ENCODE measurements around the gene MIR17HG.
"Not testable (repeated sequence)": the region's sequence is repeated elsewhere in the genome, so short reads cannot be mapped to it uniquely, and the experiment has no call there.

Gene MIR17HG

GRCh38 chr13:91313103-91313502 is 34.4 kb upstream of the MIR17HG start:
- Histone ChIP-seq H3K9ac (ENCODE audit: low read depth in 1 of 2, low read length in 2 of 2) (no peak overlapping the region), H3K4me3 (ENCODE audit: low read length in 2 of 2) (no peak overlapping the region), H3K4me1 (ENCODE audit: control insufficient read depth in 2 of 2, insufficient read depth in 2 of 2, low read length in 2 of 2) (peaks cover 0 to 3% of the 10 kb centered on the region in 2 donors), H3K36me3 (ENCODE audit: control insufficient read depth in 2 of 2, insufficient read depth in 2 of 2, low read length in 2 of 2) (no peaks in the 10 kb centered on the region), H3K9me3 (ENCODE audit: control insufficient read depth in 2 of 2, low read length in 2 of 2) (no peaks in the 10 kb centered on the region), H3K27me3 (ENCODE audit: control insufficient read depth in 2 of 2, insufficient read depth in 2 of 2, low read length in 2 of 2) (no peaks in the 10 kb centered on the region), H3K27ac (ENCODE audit: low read depth in 2 of 2, low read length in 2 of 2) (no peak overlapping the region)

- H3K27ac ChIP-seq (ENCODE audit: low read depth in 2 of 2, low read length in 2 of 2), result no peak overlapping the region
- H3K36me3 ChIP-seq (ENCODE audit: control insufficient read depth in 2 of 2, insufficient read depth in 2 of 2, low read length in 2 of 2), result no peaks in the 10 kb centered on the region
- no peaks in the 10 kb centered on the region for H3K9me3 ChIP-seq (ENCODE audit: control insufficient read depth in 2 of 2, low read length in 2 of 2)
- peaks cover 0 to 3% of the 10 kb centered on the region in 2 donors for H3K4me1 ChIP-seq (ENCODE audit: control insufficient read depth in 2 of 2, insufficient read depth in 2 of 2, low read length in 2 of 2)
- H3K27me3 ChIP-seq (ENCODE audit: control insufficient read depth in 2 of 2, insufficient read depth in 2 of 2, low read length in 2 of 2), result no peaks in the 10 kb centered on the region
- no peak overlapping the region for H3K9ac ChIP-seq (ENCODE audit: low read depth in 1 of 2, low read length in 2 of 2)
- H3K4me3 ChIP-seq (ENCODE audit: low read length in 2 of 2), result no peak overlapping the region
These were observed 33.9 kb upstream of the MIR17HG start for GRCh38 chr13:91313581-91313980.

GRCh38 chr13:91314888-91315287 is 32.6 kb upstream of the MIR17HG start:
- Histone ChIP-seq H3K4me1 (ENCODE audit: control insufficient read depth in 2 of 2, insufficient read depth in 2 of 2, low read length in 2 of 2) (peaks cover 0 to 3% of the 10 kb centered on the region in 2 donors), H3K27ac (ENCODE audit: low read depth in 2 of 2, low read length in 2 of 2) (no peak overlapping the region), H3K9me3 (ENCODE audit: control insufficient read depth in 2 of 2, low read length in 2 of 2) (no peaks in the 10 kb centered on the region), H3K4me3 (ENCODE audit: low read length in 2 of 2) (no peak overlapping the region), H3K27me3 (ENCODE audit: control insufficient read depth in 2 of 2, insufficient read depth in 2 of 2, low read length in 2 of 2) (no peaks in the 10 kb centered on the region), H3K9ac (ENCODE audit: low read depth in 1 of 2, low read length in 2 of 2) (no peak overlapping the region), H3K36me3 (ENCODE audit: control insufficient read depth in 2 of 2, insufficient read depth in 2 of 2, low read length in 2 of 2) (no peaks in the 10 kb centered on the region)

- Histone ChIP-seq H3K4me1 (ENCODE audit: control insufficient read depth in 2 of 2, insufficient read depth in 2 of 2, low read length in 2 of 2) (no peaks in the 10 kb centered on the region), H3K27me3 (ENCODE audit: control insufficient read depth in 2 of 2, insufficient read depth in 2 of 2, low read length in 2 of 2) (no peaks in the 10 kb centered on the region), H3K27ac (ENCODE audit: low read depth in 2 of 2, low read length in 2 of 2) (no peak overlapping the region), H3K9ac (ENCODE audit: low read depth in 1 of 2, low read length in 2 of 2) (no peak overlapping the region), H3K9me3 (ENCODE audit: control insufficient read depth in 2 of 2, low read length in 2 of 2) (no peaks in the 10 kb centered on the region), H3K4me3 (ENCODE audit: low read length in 2 of 2) (no peak overlapping the region), H3K36me3 (ENCODE audit: control insufficient read depth in 2 of 2, insufficient read depth in 2 of 2, low read length in 2 of 2) (no peaks in the 10 kb centered on the region)
These were observed 28.6 kb upstream of the MIR17HG start for GRCh38 chr13:91318886-91319285.

- Histone ChIP-seq H3K4me1 (ENCODE audit: control insufficient read depth in 2 of 2, insufficient read depth in 2 of 2, low read length in 2 of 2) (no peaks in the 10 kb centered on the region), H3K9me3 (ENCODE audit: control insufficient read depth in 2 of 2, low read length in 2 of 2) (no peaks in the 10 kb centered on the region), H3K27me3 (ENCODE audit: control insufficient read depth in 2 of 2, insufficient read depth in 2 of 2, low read length in 2 of 2) (no peaks in the 10 kb centered on the region), H3K27ac (ENCODE audit: low read depth in 2 of 2, low read length in 2 of 2) (no peak overlapping the region), H3K4me3 (ENCODE audit: low read length in 2 of 2) (no peak overlapping the region), H3K9ac (ENCODE audit: low read depth in 1 of 2, low read length in 2 of 2) (no peak overlapping the region), H3K36me3 (ENCODE audit: control insufficient read depth in 2 of 2, insufficient read depth in 2 of 2, low read length in 2 of 2) (no peaks in the 10 kb centered on the region)
These were observed 27.5 kb upstream of the MIR17HG start for GRCh38 chr13:91319996-91320395.

- H3K4me1 ChIP-seq (ENCODE audit: control insufficient read depth in 2 of 2, insufficient read depth in 2 of 2, low read length in 2 of 2); H3K36me3 ChIP-seq (ENCODE audit: control insufficient read depth in 2 of 2, insufficient read depth in 2 of 2, low read length in 2 of 2); H3K9me3 ChIP-seq (ENCODE audit: control insufficient read depth in 2 of 2, low read length in 2 of 2); H3K27me3 ChIP-seq (ENCODE audit: control insufficient read depth in 2 of 2, insufficient read depth in 2 of 2, low read length in 2 of 2); H3K27ac ChIP-seq (ENCODE audit: low read depth in 2 of 2, low read length in 2 of 2); H3K9ac ChIP-seq (ENCODE audit: low read depth in 1 of 2, low read length in 2 of 2); H3K4me3 ChIP-seq (ENCODE audit: low read length in 2 of 2): not testable (repeated sequence)
These were observed 26.5 kb upstream of the MIR17HG start for GRCh38 chr13:91320990-91321389.

GRCh38 chr13:91323349-91323748 is 24.1 kb upstream of the MIR17HG start:
- H3K27ac ChIP-seq (ENCODE audit: low read depth in 2 of 2, low read length in 2 of 2), result no peak overlapping the region
- no peaks in the 10 kb centered on the region for H3K36me3 ChIP-seq (ENCODE audit: control insufficient read depth in 2 of 2, insufficient read depth in 2 of 2, low read length in 2 of 2)
- H3K4me1 ChIP-seq (ENCODE audit: control insufficient read depth in 2 of 2, insufficient read depth in 2 of 2, low read length in 2 of 2), result no peaks in the 10 kb centered on the region
- no peak overlapping the region for H3K4me3 ChIP-seq (ENCODE audit: low read length in 2 of 2)
- H3K9ac ChIP-seq (ENCODE audit: low read depth in 1 of 2, low read length in 2 of 2), result no peak overlapping the region
- H3K9me3 ChIP-seq (ENCODE audit: control insufficient read depth in 2 of 2, low read length in 2 of 2), result no peaks in the 10 kb centered on the region
- H3K27me3 ChIP-seq (ENCODE audit: control insufficient read depth in 2 of 2, insufficient read depth in 2 of 2, low read length in 2 of 2), result no peaks in the 10 kb centered on the region

GRCh38 chr13:91326146-91326545 is 21.3 kb upstream of the MIR17HG start:
- no peaks in the 10 kb centered on the region for H3K9me3 ChIP-seq (ENCODE audit: control insufficient read depth in 2 of 2, low read length in 2 of 2)
- H3K4me1 ChIP-seq (ENCODE audit: control insufficient read depth in 2 of 2, insufficient read depth in 2 of 2, low read length in 2 of 2), result no peaks in the 10 kb centered on the region
- H3K4me3 ChIP-seq (ENCODE audit: low read length in 2 of 2), result no peak overlapping the region
- no peaks in the 10 kb centered on the region for H3K36me3 ChIP-seq (ENCODE audit: control insufficient read depth in 2 of 2, insufficient read depth in 2 of 2, low read length in 2 of 2)
- H3K27me3 ChIP-seq (ENCODE audit: control insufficient read depth in 2 of 2, insufficient read depth in 2 of 2, low read length in 2 of 2), result no peaks in the 10 kb centered on the region
- no peak overlapping the region for H3K9ac ChIP-seq (ENCODE audit: low read depth in 1 of 2, low read length in 2 of 2)
- no peak overlapping the region for H3K27ac ChIP-seq (ENCODE audit: low read depth in 2 of 2, low read length in 2 of 2)

GRCh38 chr13:91328726-91329125 is 18.8 kb upstream of the MIR17HG start:
- Histone ChIP-seq H3K9me3 (ENCODE audit: control insufficient read depth in 2 of 2, low read length in 2 of 2) (no peaks in the 10 kb centered on the region), H3K36me3 (ENCODE audit: control insufficient read depth in 2 of 2, insufficient read depth in 2 of 2, low read length in 2 of 2) (no peaks in the 10 kb centered on the region), H3K27me3 (ENCODE audit: control insufficient read depth in 2 of 2, insufficient read depth in 2 of 2, low read length in 2 of 2) (no peaks in the 10 kb centered on the region), H3K4me3 (ENCODE audit: low read length in 2 of 2) (no peak overlapping the region), H3K4me1 (ENCODE audit: control insufficient read depth in 2 of 2, insufficient read depth in 2 of 2, low read length in 2 of 2) (no peaks in the 10 kb centered on the region), H3K9ac (ENCODE audit: low read depth in 1 of 2, low read length in 2 of 2) (no peak overlapping the region), H3K27ac (ENCODE audit: low read depth in 2 of 2, low read length in 2 of 2) (no peak overlapping the region)

- no peaks in the 10 kb centered on the region for H3K27me3 ChIP-seq (ENCODE audit: control insufficient read depth in 2 of 2, insufficient read depth in 2 of 2, low read length in 2 of 2)
- H3K27ac ChIP-seq (ENCODE audit: low read depth in 2 of 2, low read length in 2 of 2), result no peak overlapping the region
- no peak overlapping the region for H3K9ac ChIP-seq (ENCODE audit: low read depth in 1 of 2, low read length in 2 of 2)
- no peaks in the 10 kb centered on the region for H3K9me3 ChIP-seq (ENCODE audit: control insufficient read depth in 2 of 2, low read length in 2 of 2)
- no peaks in the 10 kb centered on the region for H3K4me1 ChIP-seq (ENCODE audit: control insufficient read depth in 2 of 2, insufficient read depth in 2 of 2, low read length in 2 of 2)
- no peak overlapping the region for H3K4me3 ChIP-seq (ENCODE audit: low read length in 2 of 2)
- no peaks in the 10 kb centered on the region for H3K36me3 ChIP-seq (ENCODE audit: control insufficient read depth in 2 of 2, insufficient read depth in 2 of 2, low read length in 2 of 2)
These were observed 17.8 kb upstream of the MIR17HG start for GRCh38 chr13:91329733-91330132.
